Measurements from ENCODE around the gene HTR4.

DNA sequence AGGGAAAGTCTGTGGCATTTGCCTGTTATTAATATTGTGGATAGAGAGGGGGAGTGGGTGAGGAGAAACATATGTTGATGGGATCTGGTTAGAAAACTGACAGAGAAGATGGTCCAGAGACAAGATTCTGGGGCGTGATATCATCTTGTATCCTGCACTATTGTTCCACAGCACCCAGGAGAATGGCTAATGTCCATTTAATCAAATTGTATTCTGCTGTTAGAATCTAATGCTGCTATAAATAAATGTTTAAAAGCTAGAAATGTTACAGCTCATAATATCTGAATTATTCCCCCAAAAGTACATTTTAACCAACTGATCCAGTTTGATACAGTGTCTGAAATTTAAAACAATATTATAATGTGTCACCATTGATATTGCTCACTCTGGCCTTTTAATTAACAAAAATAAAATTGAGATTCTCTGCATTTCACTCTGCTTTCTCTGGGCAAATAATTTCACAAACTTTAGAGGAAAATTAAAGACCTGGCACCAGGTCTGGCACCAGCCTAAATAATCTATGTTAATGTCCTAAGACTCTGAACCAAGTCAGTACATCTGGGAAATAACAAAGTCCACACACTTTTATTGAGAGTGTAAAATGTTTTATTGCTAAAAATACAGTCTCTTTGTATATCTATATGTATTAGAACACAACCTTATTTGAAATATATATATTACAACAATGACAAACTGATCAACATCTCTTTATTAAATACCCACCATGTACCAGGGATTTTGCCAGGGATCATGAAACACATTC, 18.8 kb downstream of the HTR4 start:
- TF ChIP-seq, protein P1, sequence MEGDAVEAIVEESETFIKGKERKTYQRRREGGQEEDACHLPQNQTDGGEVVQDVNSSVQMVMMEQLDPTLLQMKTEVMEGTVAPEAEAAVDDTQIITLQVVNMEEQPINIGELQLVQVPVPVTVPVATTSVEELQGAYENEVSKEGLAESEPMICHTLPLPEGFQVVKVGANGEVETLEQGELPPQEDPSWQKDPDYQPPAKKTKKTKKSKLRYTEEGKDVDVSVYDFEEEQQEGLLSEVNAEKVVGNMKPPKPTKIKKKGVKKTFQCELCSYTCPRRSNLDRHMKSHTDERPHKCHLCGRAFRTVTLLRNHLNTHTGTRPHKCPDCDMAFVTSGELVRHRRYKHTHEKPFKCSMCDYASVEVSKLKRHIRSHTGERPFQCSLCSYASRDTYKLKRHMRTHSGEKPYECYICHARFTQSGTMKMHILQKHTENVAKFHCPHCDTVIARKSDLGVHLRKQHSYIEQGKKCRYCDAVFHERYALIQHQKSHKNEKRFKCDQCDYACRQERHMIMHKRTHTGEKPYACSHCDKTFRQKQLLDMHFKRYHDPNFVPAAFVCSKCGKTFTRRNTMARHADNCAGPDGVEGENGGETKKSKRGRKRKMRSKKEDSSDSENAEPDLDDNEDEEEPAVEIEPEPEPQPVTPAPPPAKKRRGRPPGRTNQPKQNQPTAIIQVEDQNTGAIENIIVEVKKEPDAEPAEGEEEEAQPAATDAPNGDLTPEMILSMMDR (IDR thresholded peaks at IDR 0.05) = no peak
- no peak for TF ChIP-seq POLR2A (IDR thresholded peaks at IDR 0.05)
